ENCODE data around the gene C6orf47. TPM values are rescaled to one million over a fixed set of nuclear protein-coding genes. Genes with fewer than 3 reads are reported as not detected.

Gene C6orf47
- total RNA-seq, 1 donor from 2014 or later, result 23.5 TPM

- Mint-ChIP-seq H3K4me1 (peaks cover 9% of the 10 kb centered on the region), H3K36me3 (ENCODE audit: low read depth) (peaks cover 27% of the 10 kb centered on the region), H3K27ac (ENCODE audit: unreplicated experiment) (peak overlapping the region; percentile 13), H3K4me3 (peak overlapping the region; percentile 54), H3K27me3 (ENCODE audit: low read depth) (no peaks in the 10 kb centered on the region), H3K9me3 (no peaks in the 10 kb centered on the region)
- TF ChIP-seq CTCF (conservative IDR thresholded peaks at IDR 0.05), result no peak
- no peak for DNase-seq (ENCODE audit: low read depth, low spot score)
These were observed 15.3 kb downstream of the C6orf47 start for GRCh38 chr6:31645325-31645724.

GRCh38 chr6:31643818-31644454 is 16.6 kb downstream of the C6orf47 start:
- no peak overlapping the region for H3K27ac Mint-ChIP-seq (ENCODE audit: unreplicated experiment)
- DNase-seq (ENCODE audit: low read depth, low spot score), result no peak
- TF ChIP-seq CTCF (conservative IDR thresholded peaks at IDR 0.05), result no peak
- H3K4me3 Mint-ChIP-seq, result no peak overlapping the region
- peaks cover 30% of the 10 kb centered on the region for H3K36me3 Mint-ChIP-seq (ENCODE audit: low read depth)
- no peaks in the 10 kb centered on the region for H3K4me1 Mint-ChIP-seq
- no peaks in the 10 kb centered on the region for H3K27me3 Mint-ChIP-seq (ENCODE audit: low read depth)
- no peaks in the 10 kb centered on the region for H3K9me3 Mint-ChIP-seq

DNA sequence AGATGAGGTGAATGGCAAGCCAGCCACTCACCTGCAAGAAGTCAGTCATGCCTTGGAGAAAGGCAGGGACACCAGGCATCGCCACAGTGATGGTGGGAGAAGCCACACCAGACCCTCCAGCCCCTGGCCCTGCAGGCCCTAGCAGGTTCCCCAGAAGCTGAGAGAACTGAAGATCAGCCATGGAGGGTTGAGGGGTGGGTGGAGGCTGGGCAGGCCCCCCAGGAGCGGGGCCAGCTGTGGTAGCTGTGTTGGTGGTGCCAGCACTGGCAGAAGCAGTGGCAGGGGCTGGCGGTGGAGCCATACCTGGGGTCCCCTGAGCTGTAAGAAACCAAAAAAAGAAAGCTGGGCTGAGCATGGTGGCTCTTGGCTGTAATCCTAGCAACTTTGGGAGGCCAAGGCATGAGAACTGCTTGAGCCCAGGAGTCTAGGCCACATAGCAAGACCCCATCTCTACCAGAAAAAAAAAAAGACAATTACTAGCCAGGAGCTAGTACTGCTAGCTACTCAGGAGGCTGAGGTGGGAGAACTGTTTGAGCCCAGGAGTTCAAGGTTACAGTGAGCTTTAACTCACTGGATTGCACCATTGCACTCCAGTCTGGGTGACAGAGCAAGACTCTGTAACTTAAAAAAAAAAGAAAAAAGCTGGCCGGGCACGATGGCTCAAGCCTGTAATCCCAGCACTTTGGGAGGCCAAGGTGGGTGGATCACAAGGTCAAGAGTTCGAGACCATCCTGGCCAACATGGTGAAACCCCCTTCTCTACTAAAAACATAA is 17.6 kb downstream of the C6orf47 start:
- no peaks in the 10 kb centered on the region for H3K27me3 Mint-ChIP-seq (ENCODE audit: low read depth)
- H3K4me1 Mint-ChIP-seq, result no peaks in the 10 kb centered on the region
- H3K9me3 Mint-ChIP-seq, result no peaks in the 10 kb centered on the region
- DNase-seq (ENCODE audit: low read depth, low spot score), result no peak
- H3K4me3 Mint-ChIP-seq, result no peak overlapping the region
- no peak for TF ChIP-seq CTCF (conservative IDR thresholded peaks at IDR 0.05)
- peaks cover 27% of the 10 kb centered on the region for H3K36me3 Mint-ChIP-seq (ENCODE audit: low read depth)
- no peak overlapping the region for H3K27ac Mint-ChIP-seq (ENCODE audit: unreplicated experiment)

GRCh38 chr6:31641370-31641769 is 19.2 kb downstream of the C6orf47 start:
- Mint-ChIP-seq H3K36me3 (ENCODE audit: low read depth) (peaks cover 34% of the 10 kb centered on the region), H3K4me3 (peak overlapping the region; percentile 13), H3K4me1 (no peaks in the 10 kb centered on the region), H3K27ac (ENCODE audit: unreplicated experiment) (no peak overlapping the region), H3K27me3 (ENCODE audit: low read depth) (peaks cover 3% of the 10 kb centered on the region), H3K9me3 (no peaks in the 10 kb centered on the region)
- TF ChIP-seq CTCF (conservative IDR thresholded peaks at IDR 0.05), result no peak
- DNase-seq (ENCODE audit: low read depth, low spot score), result no peak

- Mint-ChIP-seq H3K27ac (ENCODE audit: unreplicated experiment) (no peak overlapping the region), H3K36me3 (ENCODE audit: low read depth) (peaks cover 32% of the 10 kb centered on the region), H3K9me3 (no peaks in the 10 kb centered on the region), H3K4me3 (peak overlapping the region; percentile 56), H3K27me3 (ENCODE audit: low read depth) (peaks cover 3% of the 10 kb centered on the region), H3K4me1 (no peaks in the 10 kb centered on the region)
- no peak for DNase-seq (ENCODE audit: low read depth, low spot score)
- TF ChIP-seq CTCF (conservative IDR thresholded peaks at IDR 0.05), result no peak
These were observed 20.0 kb downstream of the C6orf47 start for GRCh38 chr6:31640612-31641011.

Measured in neural crest cell (in vitro differentiated cells).